GM19025 (cell line): ENCODE measurements around the gene EGFL6.
A peak's percentile ranks its signal among the peaks of the same experiment; 100 is the strongest.
"Not testable (repeated sequence)": the region's sequence is repeated elsewhere in the genome, so short reads cannot be mapped to it uniquely, and the experiment has no call there.

Source experiments
- ATAC-seq: cut with Tn5 transposase; IDR thresholded peaks from one replicate; pipeline ENCODE4 v1.9.1; 2021; ENCODE audit warnings: mild to moderate bottlenecking, low read depth, moderate library complexity; ENCODE audit not compliant: unreplicated experiment

EGFL6 gene

GRCh38 chrX:13649838-13650237, 80.4 kb downstream of the EGFL6 start:
- ATAC-seq = no peak

GRCh38 chrX:13650318-13650717, 80.9 kb downstream of the EGFL6 start:
- ATAC-seq = no peak

DNA sequence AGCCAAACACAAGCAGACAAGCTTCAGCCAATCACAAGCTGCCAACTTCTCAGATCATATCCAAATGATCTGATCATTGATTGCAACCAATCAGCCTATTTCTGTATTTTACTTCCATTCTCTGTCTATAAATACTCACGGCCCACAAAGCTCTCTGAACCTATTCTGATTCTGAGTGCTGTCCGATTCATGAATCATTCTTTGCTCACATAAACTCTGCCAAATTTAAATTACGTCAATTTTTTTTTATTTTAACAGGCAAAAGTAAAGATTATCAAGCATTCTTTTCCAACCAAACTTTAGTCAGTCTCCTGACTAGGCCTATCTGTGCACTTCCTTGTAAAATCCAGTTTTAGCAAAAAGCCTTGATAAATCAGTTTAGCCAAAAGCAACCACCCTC, 81.7 kb downstream of the EGFL6 start:
- ATAC-seq = no peak

GRCh38 chrX:13652287-13652793, 82.9 kb downstream of the EGFL6 start:
- ATAC-seq = peak; percentile 3

DNA sequence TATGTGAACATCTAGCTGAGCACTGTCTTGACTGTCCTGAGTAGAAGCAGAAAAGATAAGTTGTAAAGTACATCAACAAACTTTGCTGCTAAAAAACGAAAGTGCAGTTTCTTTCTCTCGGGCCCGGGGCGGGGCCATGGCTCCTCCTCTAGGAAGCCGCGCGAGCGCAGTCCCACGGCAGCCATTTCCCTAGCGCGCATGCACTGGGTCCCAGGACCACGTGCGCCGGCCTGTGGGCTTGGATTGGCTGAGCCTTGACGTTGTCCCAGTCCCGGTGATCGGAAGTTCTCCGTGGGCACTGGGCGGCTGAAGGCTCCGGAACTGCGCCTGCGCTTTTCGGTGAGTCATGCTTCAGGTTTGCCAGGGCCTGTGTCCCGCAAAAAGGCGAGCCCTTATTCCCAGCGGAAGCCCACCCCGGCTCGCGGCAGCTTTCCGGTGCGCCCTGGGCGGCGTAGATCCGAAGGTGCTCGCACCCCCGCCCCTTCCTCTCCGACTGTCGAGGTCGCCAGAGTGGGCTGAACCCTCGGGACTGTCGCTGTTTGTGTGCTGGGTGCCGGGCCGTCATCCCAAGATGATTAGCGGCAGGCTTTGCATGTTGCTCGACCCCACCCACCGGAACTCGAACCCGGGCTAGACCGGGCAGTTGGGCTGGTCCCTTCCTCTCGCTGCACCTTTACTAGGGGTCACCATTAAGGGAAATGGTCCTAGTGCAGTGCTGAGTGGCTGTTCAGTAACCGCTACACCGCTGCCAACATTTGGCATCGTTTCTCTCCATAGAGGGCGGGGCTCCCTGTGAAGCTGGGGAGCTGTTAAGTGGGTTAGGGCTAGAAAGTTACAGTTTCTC, 83.7 kb downstream of the EGFL6 start, which contains the start of gene TCEANC:
Gene TCEANC, plus strand, starts transcription at position 292 of the 844 bp plus-strand sequence. CDS start 9,368 bp downstream, outside the sequence.
- peak; percentile 89 for ATAC-seq

- ATAC-seq = no peak
These were observed 84.7 kb downstream of the EGFL6 start for GRCh38 chrX:13654116-13654515.

- ATAC-seq = no peak
These were observed 86.3 kb downstream of the EGFL6 start for GRCh38 chrX:13655674-13656073.

GRCh38 chrX:13658602-13659001, 89.2 kb downstream of the EGFL6 start:
- no peak for ATAC-seq

DNA sequence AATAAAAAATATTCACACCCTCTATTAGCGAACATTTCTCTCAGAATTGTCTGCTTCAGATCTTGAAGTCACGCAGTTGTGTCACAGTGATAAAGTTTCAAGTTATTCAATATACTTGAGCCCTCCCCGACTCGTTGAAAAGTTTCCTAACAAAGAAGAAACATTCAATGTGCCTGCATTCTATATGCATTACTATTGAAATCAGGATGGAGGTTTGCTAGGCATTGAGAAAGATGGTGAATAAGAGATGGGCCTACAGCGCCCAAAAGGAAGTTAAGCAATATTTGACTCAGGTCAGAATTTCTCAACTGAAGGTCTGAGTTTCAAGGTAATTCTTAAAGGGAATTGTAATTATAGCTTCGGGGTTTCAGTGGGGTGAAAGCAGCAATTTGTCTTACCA, 89.7 kb downstream of the EGFL6 start:
- no peak for ATAC-seq

GRCh38 chrX:13661735-13662288, 92.4 kb downstream of the EGFL6 start:
- no peak for ATAC-seq

DNA sequence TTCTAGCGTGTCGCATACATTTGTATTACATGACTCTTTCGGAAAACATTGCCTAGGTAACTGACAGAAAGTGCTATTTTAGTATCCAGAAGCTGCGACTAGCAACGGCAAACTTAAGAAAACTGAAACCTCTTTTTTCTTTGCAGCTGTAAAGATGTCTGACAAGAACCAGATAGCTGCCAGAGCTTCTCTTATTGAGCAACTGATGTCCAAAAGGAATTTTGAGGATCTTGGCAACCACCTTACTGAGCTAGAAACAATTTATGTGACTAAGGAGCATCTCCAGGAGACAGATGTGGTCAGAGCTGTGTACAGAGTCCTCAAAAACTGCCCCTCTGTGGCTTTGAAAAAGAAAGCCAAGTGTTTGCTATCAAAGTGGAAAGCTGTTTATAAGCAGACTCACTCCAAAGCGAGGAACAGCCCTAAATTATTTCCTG, 93.0 kb downstream of the EGFL6 start:
- no peak for ATAC-seq

- no peak for ATAC-seq
These were observed 94.6 kb downstream of the EGFL6 start for GRCh38 chrX:13664020-13664419.

- ATAC-seq = no peak
These were observed 97.4 kb downstream of the EGFL6 start for GRCh38 chrX:13666836-13667235.

DNA sequence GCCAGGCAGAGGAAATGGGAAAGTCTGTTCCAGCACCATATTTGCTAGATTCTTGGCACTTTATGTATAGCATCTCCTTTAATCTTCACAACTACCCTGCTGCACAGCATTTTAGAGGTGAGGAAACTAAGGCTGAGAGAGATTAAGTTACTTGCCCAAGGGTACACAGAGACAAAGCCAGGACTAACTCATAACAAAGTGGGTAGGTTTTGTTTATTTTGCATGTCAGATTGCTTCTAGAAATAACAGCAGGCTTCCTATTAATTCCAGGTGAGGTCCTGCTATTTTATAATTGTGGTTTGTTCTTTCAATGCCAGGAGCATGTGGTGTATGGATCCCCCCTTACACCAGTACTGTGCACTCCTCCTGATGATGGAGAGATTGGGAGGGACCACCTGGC, 98.5 kb downstream of the EGFL6 start:
- no peak for ATAC-seq

- ATAC-seq = peak; percentile 53
These were observed 99.9 kb downstream of the EGFL6 start for GRCh38 chrX:13669246-13669737.

GRCh38 chrX:13669755-13670154, 100.4 kb downstream of the EGFL6 start:
- ATAC-seq = not testable (repeated sequence)

DNA sequence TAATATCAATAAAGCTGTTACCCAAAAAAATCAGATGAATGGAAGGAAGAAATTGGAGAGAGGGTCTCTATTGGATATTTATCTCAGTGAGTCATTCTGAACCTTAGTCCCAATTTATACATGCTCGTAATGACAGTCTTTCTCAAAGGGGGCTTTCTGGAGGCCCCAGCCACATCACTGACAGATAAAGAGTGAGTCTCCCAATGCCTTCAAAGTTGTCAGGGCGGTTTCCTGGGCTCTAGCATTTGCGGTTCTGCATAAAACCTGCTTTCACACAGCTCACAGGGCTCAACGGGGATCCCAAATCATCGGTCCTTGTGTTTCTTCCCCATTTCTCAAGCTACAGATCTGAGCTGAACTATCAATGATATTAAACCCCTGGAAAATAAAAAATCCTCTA, 100.8 kb downstream of the EGFL6 start:
- ATAC-seq = no peak

DNA sequence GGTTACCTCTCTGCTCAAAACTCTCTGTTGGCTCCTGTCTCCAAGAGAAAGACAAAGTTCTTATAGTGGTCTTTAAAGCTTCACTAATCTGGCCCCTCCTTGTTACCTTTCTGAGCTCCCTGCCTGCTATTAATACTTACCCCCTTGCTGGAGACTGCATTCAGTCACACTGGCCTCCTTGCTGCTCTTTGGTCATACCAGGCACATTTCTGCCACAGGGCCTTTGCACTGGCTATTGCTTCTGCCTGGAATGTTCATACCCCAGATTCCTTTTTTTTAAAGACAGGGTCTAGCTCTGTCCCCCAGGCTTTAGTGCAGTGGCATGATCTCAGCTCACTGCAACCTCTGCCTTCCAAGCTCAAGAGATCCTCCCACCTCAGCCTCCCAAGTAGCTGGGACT, 103.6 kb downstream of the EGFL6 start:
- ATAC-seq = no peak

GRCh38 chrX:13676885-13677284, 107.5 kb downstream of the EGFL6 start:
- ATAC-seq = no peak

DNA sequence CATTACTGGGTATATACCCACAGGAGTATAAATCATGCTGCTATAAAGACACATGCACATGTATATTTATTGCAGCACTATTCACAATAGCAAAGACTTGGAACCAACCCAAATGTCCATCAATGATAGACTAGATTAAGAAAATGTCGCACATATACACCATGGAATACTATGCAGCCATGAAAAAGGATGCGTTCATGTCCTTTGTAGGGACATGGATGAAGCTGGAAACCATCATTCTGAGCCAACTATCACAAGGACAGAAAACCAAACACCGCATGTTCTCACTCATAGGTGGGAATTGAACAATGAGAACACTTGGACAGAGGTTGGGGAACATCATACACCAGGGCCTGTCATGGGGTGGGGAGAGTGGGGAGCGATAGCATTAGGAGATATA, 110.3 kb downstream of the EGFL6 start:
- ATAC-seq = not testable (repeated sequence)

GRCh38 chrX:13681595-13681994, 112.2 kb downstream of the EGFL6 start:
- ATAC-seq = no peak
